Right kidney (tissue), 1 donor: Measurements from ENCODE around the gene C18orf32.
"Not testable (repeated sequence)": the region's sequence is repeated elsewhere in the genome, so short reads cannot be mapped to it uniquely, and the experiment has no call there.

Source experiments
- DNase-seq: peaks from one replicate; pipeline ENCODE4 v3.0.0-alpha.2; 2016

Gene C18orf32

DNA sequence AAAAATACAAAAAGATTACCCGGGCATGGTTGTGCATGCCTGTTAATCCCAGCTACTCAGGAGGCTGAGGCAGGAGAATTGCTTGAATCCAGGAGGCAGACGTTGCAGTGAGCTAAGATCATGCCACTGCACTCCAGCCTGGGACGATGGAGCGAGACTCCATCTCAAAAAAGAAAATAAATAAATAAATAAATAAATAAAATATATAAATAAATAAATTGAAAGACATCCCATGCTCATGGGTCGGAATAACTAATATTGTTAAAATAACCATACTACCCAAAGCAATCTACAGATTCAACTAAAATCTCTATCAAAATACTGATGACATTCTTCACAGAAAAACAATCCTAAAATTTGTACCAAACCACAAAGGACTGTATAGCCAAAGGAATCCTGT lies 19.4 kb upstream of the C18orf32 start:
- DNase-seq, result not testable (repeated sequence)

DNA sequence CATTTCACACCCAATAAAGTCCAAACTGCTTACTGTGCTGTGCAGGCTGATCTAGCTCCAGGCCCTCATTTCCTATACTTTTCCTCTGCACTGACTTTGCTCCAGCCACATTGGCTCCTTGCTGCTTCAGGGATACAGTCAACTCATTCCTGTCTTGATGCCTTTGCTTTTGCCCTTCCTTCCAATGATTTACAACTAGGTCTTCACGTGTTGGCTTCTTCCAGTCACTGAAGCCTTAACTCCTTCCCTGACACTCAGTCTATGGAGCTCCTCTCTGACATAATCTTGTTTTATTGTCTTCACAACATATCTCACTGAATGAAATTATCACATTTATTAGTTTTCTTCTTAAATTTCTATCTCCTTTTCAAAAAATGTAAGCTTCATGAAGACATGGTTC lies 16.9 kb upstream of the C18orf32 start:
- no peak for DNase-seq

DNA sequence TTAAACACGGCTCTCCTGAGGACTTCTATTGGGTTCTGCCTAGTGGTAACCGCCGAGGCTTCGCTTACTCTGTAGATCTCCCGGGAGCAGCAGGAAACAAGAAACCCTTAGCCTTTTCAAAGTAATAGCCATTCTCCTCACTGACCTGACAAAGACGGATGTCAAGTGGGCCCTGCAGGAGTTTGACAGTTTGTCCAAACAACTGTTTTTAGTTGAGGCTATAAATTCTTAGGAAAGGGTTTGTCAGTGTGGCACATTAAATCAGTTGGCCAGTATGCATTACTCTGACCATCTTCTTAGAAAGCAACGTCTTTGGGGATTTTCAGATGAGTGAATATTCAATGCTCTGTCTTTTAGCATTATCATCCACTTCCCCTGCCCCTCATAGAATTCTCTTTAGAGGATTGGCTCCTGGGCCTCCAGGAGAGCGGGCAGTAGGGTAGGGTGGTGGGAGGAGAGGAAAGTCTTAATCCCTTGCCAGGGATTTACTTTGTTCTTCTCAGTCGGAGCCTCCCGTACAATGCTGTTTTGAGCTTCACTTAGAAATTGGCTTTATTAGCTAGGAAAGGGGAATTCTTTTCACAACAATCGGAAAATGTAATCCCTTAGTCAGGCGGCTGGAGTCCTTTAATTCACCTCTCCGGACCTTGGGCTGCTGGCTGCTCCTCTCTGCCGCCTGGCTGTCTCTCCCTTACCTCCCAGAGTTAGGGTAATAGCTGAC lies 13.3 kb upstream of the C18orf32 start:
- DNase-seq, result peak; percentile 14

DNA sequence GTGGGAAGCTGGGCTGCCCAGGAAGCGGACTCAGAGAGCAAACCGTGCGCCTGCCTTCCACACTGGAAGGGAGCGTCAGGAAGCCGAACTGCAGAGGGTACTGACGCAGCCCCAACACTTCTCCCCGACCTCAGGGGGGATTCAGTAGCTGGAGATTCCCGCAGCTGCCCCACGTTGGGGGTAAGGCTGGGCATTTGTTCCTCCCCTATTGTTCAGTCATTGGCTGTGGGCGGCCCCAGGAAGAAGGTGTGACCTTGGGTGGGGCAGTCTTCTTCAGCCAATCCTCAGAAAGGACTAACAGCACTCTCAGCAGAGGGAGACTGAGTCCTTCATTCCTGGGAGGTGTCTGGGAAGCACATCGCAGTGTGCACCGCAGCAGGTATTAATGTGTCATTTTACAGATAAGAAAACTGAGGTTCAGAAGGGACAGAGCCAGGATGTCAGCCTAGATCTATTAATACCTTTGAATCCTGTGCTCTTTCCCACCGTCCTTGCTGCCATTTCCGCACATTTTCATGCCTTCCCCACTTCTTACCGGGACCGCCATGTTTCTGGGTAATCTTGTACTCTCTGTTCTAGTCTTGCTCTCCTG lies 12.1 kb upstream of the C18orf32 start:
- DNase-seq, result no peak

DNA sequence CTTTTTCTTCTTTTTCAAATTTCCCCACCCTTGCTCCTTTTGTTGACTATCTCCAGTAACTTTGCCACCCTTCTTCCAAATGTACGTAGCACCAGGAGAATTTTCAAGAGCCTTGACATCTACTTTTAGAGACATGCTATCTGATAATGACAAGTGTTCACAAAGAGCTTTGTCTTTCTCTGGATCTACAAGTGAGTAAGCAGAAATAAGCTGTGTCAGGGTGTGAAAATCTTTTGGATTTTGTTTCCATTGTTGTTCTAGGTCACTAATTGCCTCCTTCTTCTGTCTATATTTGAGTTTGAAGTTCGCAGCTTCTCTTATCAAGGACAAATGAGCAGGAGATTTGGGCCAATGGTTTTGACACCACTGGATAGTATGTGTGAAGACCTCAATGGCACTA lies 8.4 kb upstream of the C18orf32 start:
- no peak for DNase-seq

DNA sequence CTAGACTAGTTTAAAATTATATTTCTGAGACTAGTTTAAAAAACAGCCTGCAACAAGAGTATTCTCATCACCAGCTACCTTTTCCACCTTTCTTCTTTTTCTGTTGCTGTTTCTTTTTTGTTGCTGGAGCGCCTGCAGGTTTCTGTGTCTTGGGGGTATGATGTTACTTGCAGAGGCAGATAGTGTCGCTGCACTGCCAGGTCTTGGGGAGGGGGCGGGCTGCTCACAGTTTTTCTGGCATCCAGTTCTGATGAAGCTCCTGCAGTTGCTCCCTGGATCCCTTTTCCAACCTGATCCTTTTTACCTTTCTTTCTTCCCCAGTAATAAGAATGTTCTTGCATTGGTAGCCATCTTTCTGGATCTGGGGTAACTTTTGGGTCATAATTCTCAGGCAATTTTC lies 8.0 kb upstream of the C18orf32 start:
- no peak for DNase-seq

DNA sequence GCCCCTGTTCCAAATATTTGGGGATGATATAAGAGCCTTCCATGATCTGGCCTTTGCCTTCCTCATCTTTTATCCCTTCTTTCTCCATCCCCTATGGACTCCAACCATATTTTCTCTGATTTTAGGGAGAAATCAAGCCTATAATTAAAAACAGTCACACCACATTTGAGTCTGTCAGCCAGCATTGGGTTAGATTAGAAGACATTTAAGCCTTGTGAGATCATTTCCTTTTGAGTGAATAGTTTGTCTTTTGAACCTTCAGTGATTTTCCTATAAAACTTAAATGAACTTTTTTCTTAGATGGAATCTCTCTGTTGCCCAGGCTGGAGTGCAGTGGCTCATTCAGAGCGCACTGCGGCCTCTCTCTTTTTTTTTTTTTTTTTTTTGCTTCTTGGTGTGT lies 7.6 kb upstream of the C18orf32 start:
- no peak for DNase-seq

DNA sequence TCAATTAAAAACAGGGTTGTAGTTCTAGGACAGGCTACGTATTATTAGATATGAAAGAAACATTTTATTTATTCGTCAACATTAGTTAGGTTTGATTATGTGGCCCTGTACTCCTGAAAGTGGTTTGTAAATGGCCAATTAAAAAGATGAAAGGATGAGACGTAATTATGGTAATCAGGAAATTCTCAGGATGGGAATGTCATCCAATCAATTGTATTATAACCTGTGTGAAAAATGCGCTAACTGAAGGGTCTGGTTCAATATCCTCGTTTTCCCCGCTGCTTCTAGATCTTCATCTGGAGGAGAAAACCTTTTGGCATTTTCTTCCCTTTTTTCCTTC lies 5.6 kb upstream of the C18orf32 start:
- DNase-seq, result no peak

DNA sequence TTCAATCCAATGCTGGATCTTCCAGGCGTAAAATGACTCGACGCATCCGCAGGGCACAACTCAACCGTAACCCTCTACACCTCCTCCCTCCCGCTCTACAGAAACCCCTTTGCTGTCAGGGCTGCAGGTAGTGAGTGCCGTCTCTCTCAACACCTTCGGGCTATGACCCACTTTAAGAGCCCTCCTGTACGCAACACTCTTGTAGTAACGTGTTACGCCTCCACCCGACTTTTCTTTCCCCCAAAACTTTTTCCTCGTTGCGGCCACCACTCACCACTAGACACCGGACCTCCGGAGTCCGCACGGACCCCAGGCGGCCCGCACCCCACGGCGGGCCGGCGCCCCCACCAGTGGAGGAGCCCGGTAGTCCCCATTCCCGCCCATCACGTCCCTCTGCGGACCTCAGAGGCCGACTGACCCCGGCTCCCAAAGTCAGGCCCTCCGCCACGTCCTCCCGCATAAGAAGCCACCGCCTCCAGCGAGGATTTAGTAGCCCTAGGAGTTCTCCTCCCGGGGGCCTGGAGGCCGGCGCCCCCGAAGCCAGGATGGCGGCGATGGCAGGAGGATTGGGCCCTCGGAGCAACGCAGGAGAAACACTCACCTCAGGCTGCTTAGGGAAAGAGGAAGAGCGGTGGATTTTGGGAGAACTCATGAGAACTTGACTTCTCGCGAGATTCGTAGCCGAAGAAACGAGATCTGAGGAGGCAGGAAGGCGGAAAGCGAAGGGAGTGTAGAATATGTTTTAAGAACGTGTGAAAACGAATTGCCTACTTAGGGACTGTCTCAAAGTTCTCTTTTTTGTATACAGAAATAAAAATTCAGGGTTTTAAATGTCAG lies 5.0 kb upstream of the C18orf32 start, which contains the start of gene RPL17:
Gene RPL17, minus strand, starts transcription at position 609 of the 837 bp plus-strand sequence.
- peak; percentile 95 for DNase-seq

DNA sequence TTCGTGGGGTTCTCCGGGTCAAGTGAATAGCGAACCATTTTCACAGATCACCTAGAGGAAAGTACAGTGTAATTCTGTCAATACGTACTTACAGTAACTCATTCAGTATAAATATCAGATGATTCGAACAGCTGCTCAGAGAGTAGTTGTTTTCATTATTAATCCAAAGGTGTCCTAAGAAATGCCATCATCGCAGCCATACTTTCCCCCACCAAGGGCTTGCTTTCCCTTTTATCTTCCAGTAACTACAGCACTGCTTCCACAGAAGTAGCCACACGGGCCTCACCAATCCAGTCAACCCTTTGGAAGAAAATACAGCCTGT lies 4.5 kb upstream of the C18orf32 start:
- no peak for DNase-seq

DNA sequence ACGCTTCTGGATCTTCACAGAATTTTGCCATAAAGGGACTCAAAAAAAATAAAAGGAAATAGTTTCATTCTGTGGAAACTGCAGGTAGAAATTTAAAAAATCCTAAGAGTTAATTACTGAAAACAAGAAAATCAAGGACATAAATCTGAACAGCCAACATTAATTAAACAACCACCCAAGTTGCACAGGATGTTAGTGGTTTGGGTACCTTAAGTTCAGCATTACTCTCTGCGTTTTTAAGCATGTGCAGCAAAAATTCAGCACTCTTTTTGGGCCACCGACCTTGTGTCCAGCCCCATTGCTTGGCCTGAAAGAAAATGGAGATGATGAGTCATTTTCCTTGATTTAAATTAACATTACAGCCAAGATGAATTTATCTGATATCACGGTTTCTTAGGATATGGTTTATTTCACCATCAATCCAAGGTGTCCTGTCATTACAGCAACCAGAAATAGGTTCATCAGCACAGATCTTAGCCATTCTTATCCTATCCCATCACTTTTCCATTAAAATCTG lies 3.3 kb upstream of the C18orf32 start:
- no peak for DNase-seq

DNA sequence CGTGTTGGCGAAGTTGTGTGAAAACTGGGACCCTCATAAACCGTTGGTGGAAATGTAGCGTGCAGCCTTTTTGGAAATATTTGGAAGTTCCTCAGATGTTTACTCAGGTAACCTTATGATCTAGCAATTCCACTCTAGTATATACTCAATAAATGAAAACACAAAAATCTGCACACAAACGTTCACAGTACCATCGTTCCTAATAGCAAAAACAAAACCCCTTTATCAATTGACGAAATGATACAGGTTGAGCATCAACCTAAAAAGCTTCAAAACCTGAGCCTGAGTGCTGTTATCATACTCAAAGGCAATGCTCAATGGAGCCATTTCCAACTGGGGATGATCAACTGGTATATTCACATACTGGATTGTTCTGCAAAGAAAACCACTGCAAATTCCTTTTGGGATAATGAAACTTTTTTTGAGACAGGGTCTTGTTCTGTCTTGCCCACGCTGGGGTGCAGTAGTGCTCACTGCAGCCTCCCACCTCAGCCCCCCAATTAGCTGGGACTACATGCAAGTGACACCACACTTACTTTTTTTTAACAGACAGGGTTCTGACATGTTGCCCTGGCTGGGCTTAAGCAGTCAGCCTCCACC lies 777 bp upstream of the C18orf32 start:
- no peak for DNase-seq

DNA sequence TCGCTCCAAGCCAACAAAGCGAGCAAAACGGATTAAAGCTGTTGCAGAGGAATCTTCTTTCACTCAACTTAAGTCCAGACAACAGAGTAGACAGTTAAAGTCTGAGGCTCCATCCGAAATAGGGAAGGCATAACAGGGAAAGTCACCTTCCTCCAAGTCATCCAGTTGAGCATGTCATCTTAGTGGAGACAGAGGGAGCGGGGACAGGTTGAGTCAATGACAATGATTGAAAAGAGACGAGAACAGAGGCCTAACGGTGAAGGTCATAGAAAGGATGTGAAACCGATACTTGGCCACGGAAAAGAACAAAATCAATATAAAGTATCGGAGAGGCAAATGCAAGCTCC lies 455 bp downstream of the C18orf32 start:
- DNase-seq, result no peak

DNA sequence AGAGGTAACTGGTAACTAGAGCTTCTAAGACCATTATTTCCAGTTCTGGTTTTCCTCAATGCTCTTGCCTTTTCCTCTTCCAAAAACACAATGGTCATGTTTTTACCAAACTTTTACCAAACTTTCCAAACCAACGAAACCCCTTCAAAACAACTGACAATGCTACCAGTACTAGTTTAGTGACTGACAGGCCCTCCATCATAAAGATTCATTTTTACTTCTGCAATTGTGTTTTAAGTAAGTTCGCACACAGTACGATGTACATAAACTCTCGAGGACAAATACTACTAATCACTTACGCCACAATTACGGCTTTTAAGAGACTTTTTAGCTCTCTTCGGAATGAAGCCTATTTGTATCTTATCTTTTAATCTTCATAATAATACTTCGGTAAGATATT lies 900 bp downstream of the C18orf32 start:
- no peak for DNase-seq

DNA sequence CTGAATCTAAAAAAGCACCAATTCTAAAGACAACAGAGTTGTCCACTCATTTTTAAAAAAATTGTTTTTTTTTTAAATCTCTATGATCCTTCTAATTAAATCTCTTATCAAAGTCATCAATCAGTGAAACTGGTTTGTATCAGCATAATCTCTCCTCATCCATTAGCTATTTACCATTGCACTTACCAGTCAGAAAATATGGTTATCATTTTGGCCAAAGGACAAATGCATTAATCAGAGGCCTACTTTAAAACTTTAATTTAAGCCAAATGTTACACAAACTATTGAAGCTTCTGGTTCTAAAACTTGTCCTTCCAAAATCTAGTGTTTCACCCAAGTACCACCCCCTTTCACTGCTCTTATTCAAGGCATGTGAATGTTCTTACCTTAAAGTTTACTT lies 3.8 kb downstream of the C18orf32 start:
- DNase-seq, result no peak

DNA sequence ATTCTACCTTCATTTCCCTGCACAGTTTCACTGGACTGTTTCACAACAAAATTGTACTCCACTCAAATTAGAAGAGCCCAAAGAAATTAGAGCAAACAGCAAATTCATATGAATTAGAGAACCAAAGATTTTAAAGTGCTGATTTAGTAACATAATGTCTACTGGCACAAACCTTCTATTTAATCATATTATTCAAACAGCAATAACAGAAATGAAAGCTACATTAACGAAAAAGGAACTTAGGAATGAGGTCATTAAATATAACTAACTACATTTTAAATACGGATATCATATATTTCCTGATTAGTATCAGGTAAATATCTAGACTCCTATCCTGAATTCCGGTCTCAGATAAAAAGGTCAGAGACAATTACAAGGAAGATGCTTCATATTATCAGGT lies 5.1 kb downstream of the C18orf32 start:
- DNase-seq, result no peak

DNA sequence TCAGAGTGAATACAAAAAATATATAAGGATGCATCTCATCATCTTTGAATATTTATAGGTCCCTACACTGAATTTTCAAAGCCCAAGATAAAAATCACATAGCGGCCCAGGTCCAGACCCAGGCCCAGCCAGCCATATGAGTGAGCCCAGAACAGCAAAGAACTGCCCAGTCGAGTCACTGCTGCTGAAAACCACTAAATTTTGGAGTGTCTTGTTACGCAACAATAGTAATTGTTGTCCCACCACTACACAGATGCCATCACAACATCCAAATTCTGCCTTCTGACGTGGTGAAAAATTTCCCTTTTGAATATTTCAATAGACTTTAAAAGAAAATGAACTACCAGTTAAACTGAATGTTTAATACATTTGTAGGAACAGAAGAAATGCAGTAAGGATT lies 5.7 kb downstream of the C18orf32 start:
- no peak for DNase-seq

DNA sequence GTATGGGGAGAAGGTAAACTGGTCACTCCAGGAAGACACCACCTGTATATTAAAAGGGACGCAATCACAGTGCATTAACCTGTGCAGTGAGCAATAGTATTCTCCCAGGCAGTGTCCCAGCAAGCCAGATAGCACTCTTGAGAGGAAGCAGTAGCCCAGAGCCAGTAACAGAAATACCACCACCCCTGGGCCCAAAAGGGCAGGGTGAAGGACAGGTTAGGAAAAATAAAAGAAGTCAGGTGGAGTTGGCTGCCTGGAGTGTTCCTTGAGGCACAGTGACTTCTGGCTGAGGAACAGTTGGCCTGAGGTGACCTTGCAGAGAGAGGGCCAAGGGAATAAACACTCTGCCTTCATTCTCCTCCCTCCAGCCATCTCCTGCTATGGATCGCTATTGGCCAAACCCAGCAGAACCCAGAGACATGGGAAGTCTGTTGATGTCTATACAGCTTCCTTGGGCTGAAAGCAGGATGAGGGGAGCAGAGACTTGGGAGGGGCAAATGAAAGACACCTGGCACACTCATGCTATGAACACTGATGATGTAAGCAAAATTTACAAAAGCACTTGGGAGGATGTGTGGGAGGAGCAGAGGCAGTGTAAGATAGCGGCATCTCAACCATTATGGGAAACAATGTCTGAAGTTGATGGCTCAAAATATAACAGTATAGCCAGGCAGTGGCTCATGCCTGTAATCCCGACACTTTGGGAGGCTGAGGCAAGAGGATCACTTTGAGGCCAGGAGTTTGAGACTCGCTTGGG lies 7.5 kb downstream of the C18orf32 start:
- DNase-seq, result no peak

DNA sequence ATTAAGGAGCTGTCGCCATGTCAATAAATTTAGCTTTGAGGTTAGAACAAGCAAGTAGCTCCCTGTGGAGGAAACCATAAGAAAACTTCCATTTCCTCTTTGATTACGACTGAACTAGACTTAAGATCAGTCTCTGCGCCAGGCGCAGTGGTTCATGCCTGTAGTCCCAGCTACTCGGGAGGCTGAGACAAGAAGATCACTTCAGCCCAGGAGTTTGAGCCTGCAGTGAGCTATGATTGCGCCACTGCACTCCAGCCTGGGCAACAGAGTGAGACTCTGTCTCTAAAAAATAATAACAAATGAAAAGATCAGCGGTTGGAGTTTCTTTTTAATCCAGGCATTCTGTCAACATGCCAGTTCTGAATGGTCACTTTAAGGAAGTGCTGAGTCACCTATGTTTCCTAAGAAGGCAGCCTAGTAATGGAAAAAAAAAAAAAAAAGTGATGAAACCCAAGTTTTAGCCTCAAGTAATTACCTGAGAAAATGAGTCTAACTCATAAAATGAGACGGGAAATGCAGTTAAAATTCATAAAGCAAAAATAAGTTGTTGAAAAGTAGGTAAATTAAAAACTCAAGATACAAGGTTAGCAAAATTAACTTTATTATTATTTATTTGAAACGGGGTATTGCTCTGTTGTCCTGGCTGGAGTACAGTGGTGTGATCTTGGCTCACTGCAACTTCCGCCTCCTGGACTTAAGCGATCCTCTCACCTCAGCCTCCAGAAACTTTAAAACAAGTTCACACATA lies 10.2 kb downstream of the C18orf32 start:
- no peak for DNase-seq

DNA sequence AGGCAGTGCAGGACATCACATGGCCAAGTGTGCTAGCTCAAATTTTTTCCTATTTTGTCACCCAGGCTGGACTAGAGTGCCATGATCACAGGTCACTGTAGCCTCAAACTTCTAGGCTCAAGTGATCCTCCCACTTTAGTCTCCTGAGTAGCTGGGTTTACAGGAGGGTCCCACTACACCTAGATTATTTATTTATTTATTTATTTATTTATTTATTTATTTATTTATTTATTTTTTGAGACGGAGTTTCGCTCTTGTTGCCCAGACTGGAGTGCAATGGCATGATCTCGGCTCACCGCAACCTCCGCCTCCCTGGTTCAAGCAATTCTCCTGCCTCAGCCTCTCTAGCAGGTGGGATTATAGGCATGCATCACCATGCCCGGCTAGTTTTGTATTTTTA lies 12.1 kb downstream of the C18orf32 start:
- DNase-seq, result not testable (repeated sequence)

DNA sequence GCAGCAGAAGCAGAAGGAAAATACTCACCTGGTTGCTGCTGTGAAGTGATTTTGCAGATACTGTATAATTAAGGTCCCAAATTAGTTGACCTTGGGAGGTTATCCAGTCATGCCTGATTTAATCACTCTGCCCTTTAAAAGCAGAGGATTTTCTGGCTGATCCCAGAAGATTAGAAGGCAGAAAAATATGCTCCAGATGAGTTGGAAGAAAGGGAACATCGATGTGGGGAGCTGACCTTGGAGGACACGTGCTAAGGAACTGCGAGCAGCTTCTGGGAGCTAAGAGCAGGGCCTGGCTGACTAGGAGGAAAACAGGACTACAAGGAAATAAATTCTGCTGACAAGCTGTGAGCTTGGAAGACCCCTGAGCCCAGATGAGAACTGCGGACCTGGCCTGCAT lies 13.3 kb downstream of the C18orf32 start:
- DNase-seq, result no peak

DNA sequence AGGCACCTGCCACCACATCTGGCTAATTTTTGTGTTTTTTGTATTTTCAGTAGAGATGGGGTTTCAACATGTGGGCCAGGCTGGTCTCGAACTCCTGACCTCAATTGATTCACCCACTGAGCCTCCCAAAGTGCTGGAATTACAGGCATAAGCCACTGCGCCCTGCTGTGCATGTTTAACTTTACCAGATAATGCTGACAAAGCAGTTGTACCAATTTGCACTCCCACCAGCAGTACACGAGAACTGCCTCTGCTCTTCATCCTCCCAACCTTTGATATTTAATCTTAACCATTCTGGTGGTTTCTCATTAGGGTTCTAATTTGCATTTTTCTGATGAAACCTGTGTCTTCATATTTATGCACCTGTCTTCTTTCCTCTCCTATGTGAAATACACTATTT lies 14.6 kb downstream of the C18orf32 start:
- DNase-seq, result no peak
